ENCODE measurements around the gene PSENEN.
"Not testable (repeated sequence)": the region's sequence is repeated elsewhere in the genome, so short reads cannot be mapped to it uniquely, and the experiment has no call there.

The PSENEN gene

DNA sequence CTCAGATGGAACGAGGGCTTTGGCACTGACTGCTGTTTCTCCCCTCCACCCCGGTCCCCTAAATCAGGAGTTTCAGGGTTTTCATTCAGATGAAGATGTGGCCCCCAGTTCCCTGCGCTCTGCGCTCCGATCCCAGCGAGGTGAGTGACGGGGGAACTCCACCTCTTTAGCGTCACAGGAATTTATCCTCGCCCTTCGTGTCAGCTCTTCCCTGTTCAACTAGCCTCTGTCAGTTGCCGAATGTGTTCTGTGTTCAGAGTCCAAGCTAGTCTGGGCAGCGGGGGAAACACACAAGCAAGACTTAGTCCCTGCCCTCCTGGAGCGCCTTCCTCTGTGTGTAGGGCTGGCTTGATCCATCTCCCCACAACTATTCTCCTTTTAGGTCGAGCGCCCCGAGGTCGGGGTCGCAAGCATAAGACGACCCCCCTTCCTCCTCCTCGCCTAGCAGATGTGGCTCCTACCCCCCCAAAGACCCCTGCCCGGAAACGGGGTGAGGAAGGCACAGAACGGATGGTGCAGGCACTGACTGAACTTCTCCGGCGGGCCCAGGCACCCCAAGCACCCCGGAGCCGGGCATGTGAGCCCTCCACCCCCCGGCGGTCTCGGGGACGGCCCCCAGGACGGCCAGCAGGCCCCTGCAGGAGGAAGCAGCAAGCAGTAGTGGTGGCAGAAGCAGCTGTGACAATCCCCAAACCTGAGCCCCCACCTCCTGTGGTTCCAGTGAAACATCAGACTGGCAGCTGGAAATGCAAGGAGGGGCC lies 25.9 kb upstream of the PSENEN start:
- DNase-seq, result no peak

DNA sequence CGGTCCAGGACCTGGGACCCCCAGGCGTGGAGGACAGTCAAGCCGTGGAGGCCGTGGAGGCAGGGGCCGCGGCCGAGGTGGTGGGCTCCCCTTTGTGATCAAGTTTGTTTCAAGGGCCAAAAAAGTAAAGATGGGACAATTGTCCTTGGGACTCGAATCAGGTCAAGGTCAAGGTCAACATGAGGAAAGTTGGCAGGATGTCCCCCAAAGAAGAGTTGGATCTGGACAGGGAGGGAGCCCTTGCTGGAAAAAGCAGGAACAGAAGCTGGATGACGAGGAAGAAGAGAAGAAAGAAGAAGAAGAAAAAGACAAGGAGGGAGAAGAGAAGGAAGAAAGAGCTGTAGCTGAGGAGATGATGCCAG lies 25.3 kb upstream of the PSENEN start:
- DNase-seq, result no peak

DNA sequence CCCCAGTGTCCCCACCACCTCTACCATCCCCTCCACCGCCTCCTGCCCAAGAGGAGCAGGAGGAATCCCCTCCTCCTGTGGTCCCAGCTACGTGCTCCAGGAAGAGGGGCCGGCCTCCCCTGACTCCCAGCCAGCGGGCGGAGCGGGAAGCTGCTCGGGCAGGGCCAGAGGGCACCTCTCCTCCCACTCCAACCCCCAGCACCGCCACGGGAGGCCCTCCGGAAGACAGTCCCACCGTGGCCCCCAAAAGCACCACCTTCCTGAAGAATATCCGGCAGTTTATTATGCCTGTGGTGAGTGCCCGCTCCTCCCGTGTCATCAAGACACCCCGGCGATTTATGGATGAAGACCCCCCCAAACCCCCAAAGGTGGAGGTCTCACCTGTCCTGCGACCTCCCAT lies 24.8 kb upstream of the PSENEN start:
- DNase-seq, result no peak

DNA sequence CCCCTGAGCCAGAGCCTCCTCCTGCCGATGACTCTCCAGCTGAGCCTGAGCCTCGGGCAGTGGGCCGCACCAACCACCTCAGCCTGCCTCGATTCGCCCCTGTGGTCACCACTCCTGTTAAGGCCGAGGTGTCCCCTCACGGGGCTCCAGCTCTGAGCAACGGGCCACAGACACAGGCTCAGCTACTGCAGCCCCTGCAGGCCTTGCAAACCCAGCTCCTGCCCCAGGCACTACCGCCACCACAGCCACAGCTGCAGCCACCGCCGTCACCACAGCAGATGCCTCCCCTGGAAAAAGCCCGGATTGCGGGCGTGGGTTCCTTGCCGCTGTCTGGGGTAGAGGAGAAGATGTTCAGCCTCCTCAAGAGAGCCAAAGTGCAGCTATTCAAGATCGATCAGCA lies 24.1 kb upstream of the PSENEN start:
- no peak for DNase-seq

DNA sequence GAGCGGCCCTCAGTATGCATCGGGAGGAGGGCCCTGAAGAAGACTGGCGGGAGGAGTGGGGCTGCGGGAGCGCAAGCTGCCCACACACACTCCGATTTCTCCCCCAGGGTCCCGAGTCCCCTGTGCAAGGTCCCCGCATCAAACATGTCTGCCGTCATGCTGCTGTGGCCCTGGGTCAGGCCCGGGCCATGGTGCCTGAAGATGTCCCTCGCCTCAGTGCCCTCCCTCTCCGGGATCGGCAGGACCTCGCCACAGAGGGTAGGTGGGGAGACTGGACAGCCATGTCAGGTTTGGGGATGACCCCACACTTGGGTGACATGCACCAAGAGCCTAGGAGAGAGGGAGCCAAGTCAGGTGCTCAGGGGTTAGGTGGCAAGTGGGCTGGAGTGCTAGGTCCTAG lies 23.0 kb upstream of the PSENEN start:
- no peak for DNase-seq

DNA sequence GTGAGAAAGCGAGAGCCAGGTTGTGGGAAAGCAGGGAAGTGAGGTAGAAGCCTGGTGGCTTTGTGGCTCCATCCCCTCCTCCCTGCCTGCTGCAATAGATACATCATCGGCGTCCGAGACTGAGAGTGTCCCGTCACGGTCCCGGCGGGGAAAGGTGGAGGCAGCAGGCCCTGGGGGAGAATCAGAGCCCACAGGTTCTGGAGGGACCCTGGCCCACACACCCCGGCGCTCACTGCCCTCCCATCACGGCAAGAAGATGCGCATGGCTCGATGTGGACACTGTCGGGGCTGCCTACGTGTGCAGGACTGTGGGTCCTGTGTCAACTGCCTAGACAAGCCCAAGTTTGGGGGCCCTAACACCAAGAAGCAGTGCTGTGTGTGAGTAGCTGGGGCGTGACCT lies 22.6 kb upstream of the PSENEN start:
- DNase-seq, result no peak

DNA sequence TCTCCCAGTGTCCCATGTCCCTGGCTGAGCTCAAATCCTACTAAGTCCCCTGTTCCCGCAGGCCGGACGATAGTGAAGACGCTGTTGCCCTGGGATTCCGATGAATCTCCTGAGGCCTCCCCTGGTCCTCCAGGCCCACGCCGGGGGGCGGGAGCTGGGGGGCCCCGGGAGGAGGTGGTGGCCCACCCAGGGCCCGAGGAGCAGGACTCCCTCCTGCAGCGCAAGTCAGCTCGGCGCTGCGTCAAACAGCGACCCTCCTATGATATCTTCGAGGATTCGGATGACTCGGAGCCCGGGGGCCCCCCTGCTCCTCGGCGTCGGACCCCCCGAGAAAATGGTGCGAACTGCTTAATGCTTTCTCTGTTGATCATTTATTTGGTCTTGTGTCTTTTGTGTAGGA lies 21.8 kb upstream of the PSENEN start:
- DNase-seq, result no peak

DNA sequence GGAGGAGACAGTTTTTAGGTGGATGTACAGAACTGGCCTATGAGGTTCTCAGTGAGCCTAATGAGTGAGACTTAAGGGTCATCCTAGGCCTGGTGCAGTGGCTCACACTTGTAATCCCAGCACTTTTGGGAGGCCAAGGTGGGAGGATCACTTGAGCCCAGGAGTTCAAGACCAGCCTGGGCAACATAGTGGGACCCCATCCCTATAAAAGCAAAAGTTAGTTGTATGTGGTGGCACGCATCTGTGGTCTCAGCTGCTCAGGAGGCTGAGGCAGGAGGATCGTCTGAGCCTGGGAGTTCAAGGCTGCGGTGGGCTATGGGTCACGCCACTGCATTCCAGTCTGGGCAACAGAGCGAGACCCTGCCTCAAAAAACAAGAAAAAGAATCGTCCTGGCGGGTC lies 21.3 kb upstream of the PSENEN start:
- not testable (repeated sequence) for DNase-seq

DNA sequence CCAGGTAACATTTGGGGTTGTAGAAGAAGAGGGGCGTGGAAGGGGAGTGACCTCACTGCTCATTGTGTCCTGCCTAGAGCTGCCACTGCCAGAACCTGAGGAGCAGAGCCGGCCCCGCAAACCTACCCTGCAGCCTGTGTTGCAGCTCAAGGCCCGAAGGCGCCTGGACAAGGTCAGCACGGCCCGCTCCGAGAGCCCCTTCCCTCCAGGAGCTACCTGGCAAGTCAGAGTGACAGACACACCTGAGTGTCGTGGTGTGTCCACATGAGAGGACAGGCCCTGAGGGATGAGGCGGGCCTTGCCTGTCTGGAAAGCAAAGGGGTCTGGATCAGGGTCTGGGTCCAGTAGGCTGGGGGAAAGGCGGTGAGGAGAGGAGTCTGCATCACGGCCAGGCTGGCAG lies 20.9 kb upstream of the PSENEN start:
- DNase-seq, result no peak

DNA sequence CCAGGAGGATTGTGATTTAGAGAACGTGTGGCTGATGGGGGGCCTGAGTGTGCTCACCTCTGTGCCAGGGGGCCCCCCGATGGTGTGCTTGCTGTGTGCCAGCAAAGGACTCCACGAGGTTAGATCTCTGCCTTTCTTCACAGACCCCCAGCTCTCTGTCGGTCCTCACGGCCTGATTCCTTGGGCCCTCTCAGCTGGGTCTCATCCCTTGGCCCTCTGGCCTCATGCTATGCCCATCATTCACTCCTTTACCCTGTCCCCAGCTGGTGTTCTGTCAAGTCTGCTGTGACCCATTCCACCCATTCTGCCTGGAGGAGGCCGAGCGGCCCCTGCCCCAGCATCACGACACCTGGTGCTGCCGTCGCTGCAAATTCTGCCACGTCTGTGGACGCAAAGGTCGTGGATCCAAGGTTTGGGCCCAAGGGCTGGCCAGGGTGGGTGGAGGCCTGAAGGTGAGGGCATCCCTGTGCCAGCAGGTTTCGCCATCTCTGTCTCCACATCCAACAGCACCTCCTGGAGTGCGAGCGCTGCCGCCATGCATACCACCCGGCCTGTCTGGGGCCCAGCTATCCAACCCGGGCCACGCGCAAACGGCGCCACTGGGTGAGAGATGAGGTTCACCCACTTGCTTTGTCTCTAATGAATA lies 20.1 kb upstream of the PSENEN start:
- DNase-seq, result no peak

DNA sequence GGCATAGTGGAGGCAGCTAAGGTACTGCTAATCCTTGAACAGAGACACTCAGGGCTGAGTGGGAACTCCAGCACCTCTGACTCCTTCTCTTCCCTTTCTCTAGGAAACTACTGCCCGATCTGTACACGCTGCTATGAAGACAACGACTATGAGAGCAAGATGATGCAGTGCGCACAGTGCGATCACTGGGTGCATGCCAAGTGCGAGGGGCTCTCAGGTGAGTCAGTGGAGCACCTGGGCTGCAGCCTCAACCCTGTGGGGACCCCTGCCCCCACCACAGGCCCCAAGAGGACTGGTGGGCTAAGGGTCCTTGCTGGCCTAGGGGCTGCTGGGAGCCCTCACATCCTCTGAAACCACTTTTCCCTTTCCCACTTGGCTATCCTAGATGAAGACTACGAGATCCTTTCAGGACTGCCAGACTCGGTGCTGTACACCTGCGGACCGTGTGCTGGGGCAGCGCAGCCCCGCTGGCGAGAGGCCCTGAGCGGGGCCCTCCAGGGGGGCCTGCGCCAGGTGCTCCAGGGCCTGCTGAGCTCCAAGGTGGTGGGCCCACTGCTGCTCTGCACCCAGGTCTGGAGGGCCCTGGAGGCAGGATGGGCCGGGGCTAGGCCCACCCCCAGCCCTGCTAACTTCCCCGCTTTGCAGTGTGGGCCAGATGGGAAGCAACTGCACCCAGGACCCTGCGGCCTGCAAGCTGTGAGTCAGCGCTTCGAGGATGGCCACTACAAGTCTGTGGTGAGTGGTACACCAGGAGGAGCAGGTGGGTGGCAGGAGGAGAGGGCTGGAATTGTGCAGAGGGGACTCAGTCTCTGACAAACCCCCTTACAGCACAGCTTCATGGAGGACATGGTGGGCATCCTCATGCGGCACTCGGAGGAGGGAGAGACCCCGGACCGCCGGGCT lies 18.1 kb upstream of the PSENEN start:
- DNase-seq, result no peak

DNA sequence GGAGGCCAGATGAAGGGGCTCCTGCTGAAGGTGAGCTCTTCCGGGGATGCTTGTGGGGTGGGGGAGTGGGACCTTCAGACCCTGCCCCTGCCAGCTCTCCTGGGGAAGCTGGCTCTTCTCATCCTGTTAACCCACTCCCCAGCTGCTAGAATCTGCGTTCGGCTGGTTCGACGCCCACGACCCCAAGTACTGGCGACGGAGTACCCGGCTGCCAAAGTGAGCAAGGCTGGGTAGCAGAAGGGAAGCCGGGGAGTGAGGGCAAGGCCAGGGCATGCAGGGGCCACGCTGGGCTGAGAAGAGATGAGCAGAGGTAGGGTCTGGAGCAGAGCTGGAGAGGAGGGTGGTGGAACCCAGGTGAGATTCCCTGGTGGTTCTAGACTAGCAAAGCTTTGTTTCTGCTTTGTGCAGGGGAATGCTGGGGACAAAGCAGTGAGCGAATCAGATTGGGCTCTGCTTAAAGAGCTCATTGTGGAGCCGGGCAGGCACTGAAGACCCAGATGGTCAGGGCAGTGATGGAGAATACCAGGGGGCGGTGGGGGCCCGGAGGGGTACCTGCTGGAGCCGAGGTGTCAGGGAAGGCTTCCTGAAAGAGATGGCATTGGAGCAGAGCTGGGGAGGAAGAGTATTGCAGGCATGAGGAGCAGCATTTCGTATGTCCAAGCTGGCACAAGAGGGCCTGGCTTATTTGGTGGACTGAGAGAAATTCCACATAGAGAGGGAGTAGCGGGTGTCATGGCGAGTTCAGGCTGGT lies 17.3 kb upstream of the PSENEN start:
- no peak for DNase-seq

DNA sequence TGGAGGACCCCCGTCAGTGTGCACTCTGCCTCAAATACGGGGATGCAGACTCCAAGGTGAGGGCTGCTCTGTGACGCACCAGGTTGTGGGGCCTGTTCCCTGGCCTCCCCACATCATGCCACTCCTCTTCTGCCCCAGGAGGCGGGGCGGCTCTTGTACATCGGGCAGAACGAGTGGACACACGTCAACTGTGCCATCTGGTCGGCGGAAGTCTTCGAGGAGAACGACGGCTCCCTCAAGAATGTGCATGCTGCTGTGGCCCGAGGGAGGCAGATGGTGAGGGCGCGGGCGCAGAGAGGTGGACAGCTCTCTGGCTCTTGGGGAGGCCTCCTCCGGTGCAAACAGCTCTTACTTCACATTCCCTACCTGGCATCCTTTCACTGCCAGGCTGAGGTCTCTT lies 16.4 kb upstream of the PSENEN start:
- DNase-seq, result no peak

DNA sequence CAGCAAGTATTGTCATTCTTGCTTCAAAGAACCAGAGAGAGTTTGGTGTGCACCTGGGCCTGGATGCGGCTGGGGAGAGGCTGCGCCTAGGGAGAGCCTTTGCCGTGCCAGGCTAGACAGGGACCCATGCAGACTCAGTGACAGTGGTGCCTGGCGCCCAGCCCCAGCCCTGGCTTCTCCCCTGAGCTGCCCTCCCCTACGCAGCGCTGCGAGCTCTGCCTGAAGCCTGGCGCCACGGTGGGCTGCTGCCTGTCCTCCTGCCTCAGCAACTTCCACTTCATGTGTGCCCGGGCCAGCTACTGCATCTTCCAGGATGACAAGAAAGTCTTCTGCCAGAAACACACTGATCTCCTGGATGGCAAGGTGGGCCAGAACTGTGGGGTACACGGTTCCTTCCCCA lies 15.7 kb upstream of the PSENEN start:
- DNase-seq, result no peak

DNA sequence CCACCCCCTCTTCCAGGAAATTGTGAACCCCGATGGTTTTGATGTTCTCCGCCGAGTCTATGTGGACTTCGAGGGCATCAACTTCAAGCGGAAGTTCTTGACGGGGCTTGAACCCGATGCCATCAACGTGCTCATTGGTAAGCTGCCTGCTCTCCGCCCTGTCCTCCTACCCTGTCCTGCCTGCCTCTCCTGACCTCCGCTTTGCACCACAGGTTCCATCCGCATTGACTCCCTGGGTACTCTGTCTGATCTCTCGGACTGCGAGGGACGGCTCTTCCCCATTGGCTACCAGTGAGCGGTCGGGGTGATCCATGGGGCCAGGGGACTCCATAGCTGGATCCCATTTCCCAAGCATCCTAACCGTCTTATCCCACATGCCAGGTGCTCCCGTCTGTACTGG lies 15.1 kb upstream of the PSENEN start:
- DNase-seq, result no peak

DNA sequence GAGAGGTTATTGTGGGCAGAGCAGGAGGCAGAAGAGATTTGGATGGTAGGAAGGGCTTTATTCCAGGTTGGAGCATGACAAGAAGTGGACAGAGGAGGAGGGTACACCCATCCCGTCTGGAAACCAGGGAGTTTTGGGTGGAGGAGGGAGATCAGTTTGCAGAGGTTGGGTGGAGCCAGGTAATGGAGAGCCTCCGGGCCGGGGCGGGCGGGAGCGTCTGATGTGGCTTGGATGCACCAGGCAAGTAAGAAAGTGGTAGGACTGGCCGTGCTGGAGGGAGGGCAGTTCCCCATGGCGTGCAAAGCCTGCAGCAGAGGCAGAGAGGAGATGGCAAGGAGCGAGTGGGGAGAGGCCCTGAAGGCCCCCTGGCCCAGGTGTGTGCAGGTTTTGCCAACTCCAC lies 14.1 kb upstream of the PSENEN start:
- DNase-seq, result no peak

DNA sequence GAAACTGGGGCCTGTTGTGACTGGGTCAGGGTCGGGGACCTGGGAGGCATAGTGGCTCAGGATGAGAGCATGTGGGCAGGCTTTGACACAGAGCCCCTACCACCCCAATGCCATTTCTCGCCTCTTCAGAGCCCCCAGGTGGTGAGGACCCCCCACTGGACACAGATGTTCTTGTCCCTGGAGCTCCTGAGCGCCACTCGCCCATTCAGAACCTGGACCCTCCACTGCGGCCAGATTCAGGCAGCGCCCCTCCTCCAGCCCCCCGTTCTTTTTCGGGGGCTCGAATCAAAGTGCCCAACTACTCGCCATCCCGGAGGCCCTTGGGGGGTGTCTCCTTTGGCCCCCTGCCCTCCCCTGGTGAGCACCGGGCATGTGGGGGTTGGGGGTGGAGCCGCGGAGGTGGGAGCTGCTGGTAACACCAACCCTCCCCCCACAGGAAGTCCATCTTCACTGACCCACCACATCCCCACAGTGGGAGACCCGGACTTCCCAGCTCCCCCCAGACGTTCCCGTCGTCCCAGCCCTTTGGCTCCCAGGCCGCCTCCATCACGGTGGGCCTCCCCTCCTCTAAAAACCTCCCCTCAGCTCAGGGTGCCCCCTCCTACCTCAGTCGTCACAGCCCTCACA lies 13.6 kb upstream of the PSENEN start:
- no peak for DNase-seq

DNA sequence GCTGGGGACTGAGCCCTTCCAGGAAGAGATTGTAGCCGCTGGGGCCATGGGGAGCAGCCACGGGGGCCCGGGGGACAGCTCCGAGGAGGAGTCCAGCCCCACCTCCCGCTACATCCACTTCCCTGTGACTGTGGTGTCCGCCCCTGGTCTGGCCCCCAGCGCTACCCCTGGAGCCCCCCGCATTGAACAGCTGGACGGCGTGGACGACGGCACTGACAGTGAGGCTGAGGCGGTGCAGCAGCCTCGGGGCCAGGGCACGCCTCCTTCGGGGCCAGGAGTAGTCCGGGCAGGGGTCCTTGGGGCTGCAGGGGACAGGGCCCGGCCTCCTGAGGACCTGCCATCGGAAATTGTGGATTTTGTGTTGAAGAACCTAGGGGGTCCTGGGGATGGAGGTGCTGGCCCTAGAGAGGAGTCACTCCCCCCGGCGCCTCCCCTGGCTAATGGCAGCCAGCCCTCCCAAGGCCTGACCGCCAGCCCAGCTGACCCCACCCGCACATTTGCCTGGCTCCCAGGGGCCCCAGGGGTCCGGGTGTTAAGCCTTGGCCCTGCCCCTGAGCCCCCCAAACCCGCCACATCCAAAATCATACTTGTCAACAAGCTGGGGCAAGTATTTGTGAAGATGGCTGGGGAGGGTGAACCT lies 12.8 kb upstream of the PSENEN start:
- no peak for DNase-seq

DNA sequence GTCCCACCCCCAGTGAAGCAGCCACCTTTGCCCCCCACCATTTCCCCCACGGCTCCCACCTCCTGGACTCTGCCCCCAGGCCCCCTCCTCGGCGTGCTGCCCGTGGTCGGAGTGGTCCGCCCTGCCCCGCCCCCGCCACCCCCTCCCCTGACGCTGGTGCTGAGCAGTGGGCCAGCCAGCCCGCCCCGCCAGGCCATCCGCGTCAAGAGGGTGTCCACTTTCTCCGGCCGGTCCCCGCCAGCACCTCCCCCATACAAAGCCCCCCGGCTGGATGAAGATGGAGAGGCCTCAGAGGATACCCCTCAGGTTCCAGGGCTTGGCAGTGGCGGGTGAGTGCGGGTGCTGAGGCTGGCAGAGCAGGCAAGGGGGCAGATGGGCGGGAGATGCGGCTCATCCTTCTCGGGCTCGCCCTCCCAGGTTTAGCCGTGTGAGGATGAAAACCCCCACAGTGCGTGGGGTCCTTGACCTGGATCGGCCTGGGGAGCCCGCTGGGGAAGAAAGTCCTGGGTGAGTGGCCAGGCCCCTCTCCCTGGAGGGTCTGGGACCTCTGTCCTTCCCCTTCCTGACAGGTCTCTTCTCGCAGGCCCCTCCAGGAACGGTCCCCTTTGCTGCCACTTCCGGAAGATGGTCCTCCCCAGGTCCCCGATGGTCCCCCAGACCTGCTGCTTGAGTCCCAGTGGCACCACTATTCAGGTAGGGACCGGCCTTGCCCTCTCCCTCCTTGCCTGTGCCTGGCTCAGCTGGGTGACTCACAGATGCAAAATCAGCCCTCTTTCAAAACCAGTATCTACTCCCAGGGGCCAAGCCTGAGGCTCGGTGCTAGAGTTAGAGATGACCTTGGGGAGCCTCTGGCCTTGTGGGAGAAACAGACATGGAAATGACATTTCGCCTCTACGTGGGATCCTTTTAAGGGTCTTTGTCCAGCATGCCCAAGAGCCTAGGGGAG lies 12.0 kb upstream of the PSENEN start:
- no peak for DNase-seq

DNA sequence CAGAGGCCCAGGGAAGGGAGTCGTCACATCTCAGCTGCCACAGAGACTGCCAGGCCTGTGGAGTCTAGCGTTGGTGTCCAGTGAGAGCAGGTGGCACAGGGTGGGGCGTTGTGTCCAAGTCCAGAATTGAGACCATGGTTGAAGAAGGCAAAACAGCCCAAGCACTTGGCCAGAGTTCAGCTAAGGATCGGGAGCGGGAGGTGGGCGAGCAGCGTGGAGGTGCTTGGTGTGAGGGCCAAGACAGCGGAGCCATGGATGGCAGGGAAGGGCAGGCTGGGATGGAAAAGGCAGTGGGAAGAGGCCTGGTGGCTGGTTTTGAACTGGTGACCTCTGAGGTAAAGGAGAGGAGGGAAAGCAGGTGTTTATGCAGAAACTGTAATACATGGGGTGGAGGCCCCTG lies 11.2 kb upstream of the PSENEN start:
- DNase-seq, result no peak

DNA sequence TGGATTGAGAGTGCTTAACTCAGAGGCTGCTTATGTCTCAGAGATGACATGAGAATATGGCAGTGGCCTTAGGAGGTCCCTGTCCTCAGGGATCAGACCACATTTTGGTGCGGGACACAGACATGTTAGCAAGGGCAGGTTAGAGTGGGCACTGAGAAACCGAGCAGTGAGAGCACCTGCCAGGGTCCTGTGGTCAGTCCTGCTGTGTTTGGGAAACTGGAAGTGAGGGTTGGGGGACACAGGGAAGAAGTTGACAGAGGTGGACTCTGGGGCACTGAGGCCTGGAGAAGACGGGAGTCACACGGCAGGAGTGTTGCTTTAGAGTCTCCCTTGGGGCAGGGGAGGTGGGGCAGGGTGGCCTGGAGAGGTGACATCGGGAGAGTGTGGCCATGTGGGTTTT lies 10.6 kb upstream of the PSENEN start:
- no peak for DNase-seq

Measured in NCI-H526 treated with DMSO at 0.1 percent for 48 hours (cell line).